Gastrocnemius medialis (tissue), 4 donors: ENCODE results near the gene MTARC2.

Experiments used
- CTCF ChIP-seq, 5 experiments: fragments of 450-650 bp in 3 of 5; fragments of 200-600 bp in 2 of 5; sonication (generic) in 2 of 5; IDR thresholded peaks in 4 of 5; conservative IDR thresholded peaks in 1 of 5; 1 replicate in 4 of 5; 2 replicates in 1 of 5; pipeline ENCODE4 v1.5.1; 2016 to 2019; ENCODE audit warnings: antibody characterized with exemption in 5 of 5, mild to moderate bottlenecking in 3 of 5, moderate library complexity in 3 of 5
- POLR2A ChIP-seq, 2 donors: fragments of 450-650 bp; IDR thresholded peaks; one replicate each; pipeline ENCODE4 v1.6.1; 2017; ENCODE audit warnings: antibody characterized with exemption in 2 of 2, mild to moderate bottlenecking in 2 of 2, moderate library complexity in 2 of 2

- TF ChIP-seq CTCF (IDR thresholded peaks at IDR 0.05 in 4 of 5, conservative IDR thresholded peaks at IDR 0.05 in 1 of 5) (no peak), POLR2A (IDR thresholded peaks at IDR 0.05) (no peak)
Measured at GRCh38 chr1:220734571-220735326, 13.4 kb upstream of the MTARC2 start.
